IMR-90 (cell line): ENCODE results near the gene GPR158.

Experiments
- CTCF ChIP-seq: conservative IDR thresholded peaks from 2 replicates; pipeline ENCODE4 v1.5.1; 2012; ENCODE audit warnings: mild to moderate bottlenecking, low read depth, low read length, improper control_type of control experiment
- ELK1 ChIP-seq: fragments of 150-350 bp; IDR thresholded peaks from 2 replicates; pipeline ENCODE4 v1.6.1; 2016; ENCODE audit warnings: low read depth, mild to moderate bottlenecking, low read length, moderate library complexity, borderline replicate concordance
- FOS ChIP-seq: fragments of 150-350 bp; IDR thresholded peaks from 2 replicates; pipeline ENCODE4 v1.6.1; 2016; ENCODE audit warnings: low read depth, low read length
- POLR2A ChIP-seq: IDR thresholded peaks from 2 replicates; pipeline ENCODE4 v1.6.1; 2012; ENCODE audit warnings: mild to moderate bottlenecking, low read depth, low read length
- RAD21 ChIP-seq: IDR thresholded peaks from 2 replicates; pipeline ENCODE4 v1.6.1; 2012; ENCODE audit warnings: low read length, improper control_type of control experiment
- RCOR1 ChIP-seq: IDR thresholded peaks from 2 replicates; pipeline ENCODE4 v1.6.1; 2012; ENCODE audit warnings: mild to moderate bottlenecking, low read length, improper control_type of control experiment; ENCODE audit not compliant: insufficient replicate concordance
- RFX5 ChIP-seq: IDR thresholded peaks from 2 replicates; pipeline ENCODE4 v1.8.0; 2012; ENCODE audit warnings: low read depth, mild to moderate bottlenecking, low read length, moderate library complexity
- TF ChIP-seq, protein P1 (sequence below): fragments of 150-350 bp; IDR thresholded peaks from 2 replicates; pipeline ENCODE4 v1.6.1; 2017; ENCODE audit warnings: mild to moderate bottlenecking, antibody characterized with exemption, low read length, low read depth

GRCh38 chr10:25129592-25129991, 45.2 kb upstream of the GPR158 start:
- no peak for TF ChIP-seq CTCF
- TF ChIP-seq RFX5 = no peak
- TF ChIP-seq POLR2A = no peak
- no peak for TF ChIP-seq ELK1
- TF ChIP-seq, protein P1, sequence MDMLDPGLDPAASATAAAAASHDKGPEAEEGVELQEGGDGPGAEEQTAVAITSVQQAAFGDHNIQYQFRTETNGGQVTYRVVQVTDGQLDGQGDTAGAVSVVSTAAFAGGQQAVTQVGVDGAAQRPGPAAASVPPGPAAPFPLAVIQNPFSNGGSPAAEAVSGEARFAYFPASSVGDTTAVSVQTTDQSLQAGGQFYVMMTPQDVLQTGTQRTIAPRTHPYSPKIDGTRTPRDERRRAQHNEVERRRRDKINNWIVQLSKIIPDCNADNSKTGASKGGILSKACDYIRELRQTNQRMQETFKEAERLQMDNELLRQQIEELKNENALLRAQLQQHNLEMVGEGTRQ = no peak
- no peak for TF ChIP-seq RAD21
- no peak for TF ChIP-seq FOS
- TF ChIP-seq RCOR1 = no peak
